IPS DF 19.7 (cell line): ENCODE data around the gene NUCB1.
"Not testable (repeated sequence)": the region's sequence is repeated elsewhere in the genome, so short reads cannot be mapped to it uniquely, and the experiment has no call there.

Source experiments
- DNase-seq: peaks from one replicate; pipeline ENCODE4 v3.0.0-alpha.2; 2013; ENCODE audit warnings: low read depth, low spot score

The NUCB1 gene

GRCh38 chr19:48874303-48875135, 25.6 kb upstream of the NUCB1 start:
- no peak for DNase-seq

- not testable (repeated sequence) for DNase-seq
These were observed 23.8 kb upstream of the NUCB1 start for GRCh38 chr19:48876043-48876981.

- no peak for DNase-seq
These were observed 22.3 kb upstream of the NUCB1 start for GRCh38 chr19:48877855-48878195.

GRCh38 chr19:48878196-48879024, 21.7 kb upstream of the NUCB1 start:
- DNase-seq: no peak

- DNase-seq: no peak
These were observed 21.0 kb upstream of the NUCB1 start for GRCh38 chr19:48879025-48879637.

GRCh38 chr19:48879696-48880095, 20.4 kb upstream of the NUCB1 start:
- DNase-seq: not testable (repeated sequence)

- no peak for DNase-seq
These were observed 18.1 kb upstream of the NUCB1 start for GRCh38 chr19:48881741-48882657.

- no peak for DNase-seq
These were observed 16.4 kb upstream of the NUCB1 start for GRCh38 chr19:48883726-48884125.

GRCh38 chr19:48887861-48888612, 12.1 kb upstream of the NUCB1 start:
- DNase-seq: no peak

- not testable (repeated sequence) for DNase-seq
These were observed 10.6 kb upstream of the NUCB1 start for GRCh38 chr19:48889496-48889895.

- DNase-seq: no peak
These were observed 9.6 kb upstream of the NUCB1 start for GRCh38 chr19:48890551-48890950.

- no peak for DNase-seq
These were observed 4.9 kb upstream of the NUCB1 start for GRCh38 chr19:48895226-48895625.

GRCh38 chr19:48896191-48896720, 3.9 kb upstream of the NUCB1 start:
- DNase-seq: no peak

GRCh38 chr19:48897181-48897580, 2.9 kb upstream of the NUCB1 start:
- DNase-seq: no peak

- not testable (repeated sequence) for DNase-seq
These were observed 744 bp upstream of the NUCB1 start for GRCh38 chr19:48899386-48899749.

GRCh38 chr19:48900477-48901406, 630 bp downstream of the NUCB1 start:
- DNase-seq: no peak

GRCh38 chr19:48902291-48902690, 2.2 kb downstream of the NUCB1 start:
- not testable (repeated sequence) for DNase-seq

- DNase-seq: not testable (repeated sequence)
These were observed 3.7 kb downstream of the NUCB1 start for GRCh38 chr19:48903788-48904187.
